HG02763 (cell line): ENCODE measurements around the gene ZFP69.
A peak's percentile ranks its signal among the peaks of the same experiment; 100 is the strongest.

Experiments used
- ATAC-seq: cut with Tn5 transposase; IDR thresholded peaks from one replicate; pipeline ENCODE4 v1.9.1; 2021; ENCODE audit warnings: mild to moderate bottlenecking, moderate library complexity; ENCODE audit not compliant: unreplicated experiment

Gene ZFP69

DNA sequence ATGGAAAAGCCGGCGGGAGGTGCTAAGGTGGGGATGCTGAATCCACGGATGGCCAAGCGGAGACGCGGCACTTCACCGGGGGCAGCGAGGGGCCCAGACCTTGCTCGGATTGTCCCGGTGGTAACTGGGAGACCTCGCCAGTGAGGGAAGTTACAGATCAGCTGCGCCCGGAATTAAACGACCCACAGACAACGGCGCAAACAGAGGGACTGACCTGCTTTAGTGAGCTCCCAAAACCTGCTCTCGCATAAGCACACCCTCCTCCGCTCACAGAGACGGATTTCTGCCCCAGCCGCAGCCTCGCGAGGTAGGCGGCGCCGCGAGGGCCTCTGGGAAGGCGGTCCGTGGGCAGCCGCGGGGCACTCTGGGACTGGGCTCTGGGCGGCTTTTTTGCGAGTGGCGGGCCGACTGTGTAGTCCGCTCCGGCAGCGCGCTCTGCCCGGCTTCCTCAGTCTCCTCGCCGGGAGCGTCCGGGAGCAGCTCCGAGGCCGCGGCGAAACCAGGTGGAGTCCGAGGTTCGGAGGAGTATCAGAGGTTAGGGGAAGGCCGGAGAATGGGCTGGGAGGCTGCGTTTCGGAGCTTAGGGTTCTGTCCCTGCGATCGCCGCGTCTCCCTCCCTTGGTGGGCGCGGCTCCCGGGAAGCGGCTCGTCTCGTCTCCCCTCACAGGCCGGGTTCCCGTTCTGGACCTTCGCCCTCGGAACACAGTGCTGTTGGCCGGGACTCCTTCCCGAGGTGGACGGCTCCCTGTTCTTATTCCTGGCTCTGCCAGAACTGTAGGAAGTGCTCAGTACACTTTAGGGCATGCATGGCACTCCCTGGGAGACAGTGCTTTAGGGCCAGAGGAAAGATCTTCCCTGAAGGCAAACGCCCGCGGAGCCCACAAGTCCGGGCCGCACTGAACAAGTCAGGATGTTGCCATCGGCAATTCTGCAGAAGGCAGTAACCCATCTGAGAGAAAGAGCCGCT lies 31.6 kb downstream of the ZFP69 start, which contains the start of gene EXO5:
TSS of gene EXO5 (plus strand) at position 393 of the 967 bp plus-strand sequence. CDS start 5,778 bp downstream, outside the sequence.
- peak; percentile 76 for ATAC-seq

DNA sequence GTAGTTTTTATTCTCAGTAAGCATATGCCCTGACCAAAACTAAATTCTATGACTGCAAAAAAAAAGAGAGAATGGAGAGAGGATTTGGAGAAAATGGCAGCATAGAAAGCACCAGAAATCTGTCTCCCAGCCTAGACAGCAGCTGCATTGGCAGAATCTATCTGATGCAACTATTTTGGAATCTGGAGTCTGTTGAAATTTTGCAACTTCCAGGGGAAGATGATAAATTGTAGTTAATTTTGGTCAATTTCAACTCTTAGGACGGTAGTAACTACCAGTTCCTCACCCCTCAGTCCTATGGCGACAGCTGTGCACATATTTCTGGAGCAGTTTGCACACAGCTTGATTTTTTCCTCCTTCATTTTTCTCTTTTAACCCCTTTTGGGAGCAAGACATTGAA lies 42.4 kb downstream of the ZFP69 start:
- ATAC-seq = no peak

DNA sequence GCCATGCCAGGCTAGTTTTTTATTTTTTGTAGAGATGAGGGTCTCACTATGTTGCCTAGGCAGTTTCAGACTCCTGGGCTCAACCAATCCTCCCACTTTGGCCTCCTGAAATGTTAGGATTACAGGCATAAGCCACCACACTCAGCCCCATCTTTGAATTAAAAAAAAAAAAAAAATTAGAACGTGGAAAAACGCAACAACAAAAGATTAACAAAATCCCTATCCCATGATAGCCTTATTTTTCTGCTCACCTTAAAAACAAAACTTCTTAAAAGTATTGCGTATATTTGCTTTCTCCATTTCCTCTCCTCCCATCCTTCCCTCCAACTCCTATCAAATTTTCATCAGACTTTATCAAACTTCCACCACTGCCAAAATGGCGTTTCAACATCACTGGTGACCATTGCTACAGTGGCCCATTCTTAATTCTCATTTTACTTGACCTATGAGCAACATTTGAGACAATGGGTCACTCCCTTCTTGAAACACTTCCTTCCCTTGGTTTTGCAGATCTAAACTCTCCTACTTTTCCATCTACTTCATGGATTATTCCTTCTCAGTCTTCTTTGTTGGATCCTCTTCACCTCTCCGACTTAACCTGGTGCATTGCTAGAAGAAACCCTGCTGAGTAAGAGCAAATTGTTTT lies 53.8 kb downstream of the ZFP69 start:
- ATAC-seq = no peak

DNA sequence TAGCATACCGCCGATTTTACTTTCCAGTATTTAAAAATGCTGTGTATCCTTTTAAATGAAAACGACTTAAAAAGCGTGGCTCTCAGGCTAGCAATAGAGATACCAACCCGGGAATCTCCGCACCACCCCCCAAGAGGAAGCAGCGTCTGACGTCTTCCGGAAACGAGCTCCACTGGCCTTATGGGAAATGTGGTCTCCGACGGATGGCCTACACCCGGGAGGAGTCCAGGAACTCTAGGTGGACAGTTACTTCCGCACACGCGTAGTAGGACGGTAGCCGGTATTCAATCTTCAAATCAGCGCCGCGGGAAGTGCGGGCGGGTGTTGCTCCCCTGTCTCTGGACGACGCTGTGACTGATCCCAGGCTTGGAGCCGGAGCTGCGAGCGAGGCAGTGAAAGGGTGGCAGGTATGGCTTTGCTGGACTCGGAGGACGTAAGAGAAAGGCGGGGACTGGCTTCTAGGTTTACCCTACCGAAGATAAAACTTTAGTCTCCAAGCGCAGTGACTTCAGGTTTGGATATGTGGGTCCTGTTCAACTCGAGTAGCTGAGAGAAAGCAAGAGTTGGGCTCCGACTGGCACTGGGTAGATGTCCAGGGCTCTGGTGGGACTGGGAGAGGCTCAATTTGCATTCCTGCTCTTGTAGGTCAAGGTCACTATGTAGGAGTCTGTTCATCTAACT lies 54.4 kb downstream of the ZFP69 start, which contains the start of gene ZNF684:
TSS of gene ZNF684 (plus strand) at position 257 of the 681 bp plus-strand sequence. CDS start 1,530 bp downstream, outside the sequence.
- ATAC-seq = peak; percentile 93

DNA sequence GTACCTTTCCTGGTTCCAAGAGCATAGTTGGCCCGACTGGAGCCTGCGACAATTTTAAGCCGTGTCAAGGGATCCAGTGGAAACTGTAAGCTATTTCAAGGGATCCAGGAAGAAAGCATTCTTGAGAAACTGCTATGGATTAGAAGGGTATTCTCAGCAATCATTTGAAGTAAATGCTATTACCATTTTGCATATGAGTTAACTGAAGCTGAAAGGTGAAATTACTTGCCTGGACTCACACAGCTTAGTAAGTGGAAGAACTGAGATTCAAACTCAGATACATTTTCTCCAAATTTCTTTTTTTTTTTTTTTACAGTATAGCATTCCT lies 54.9 kb downstream of the ZFP69 start:
- ATAC-seq = no peak

DNA sequence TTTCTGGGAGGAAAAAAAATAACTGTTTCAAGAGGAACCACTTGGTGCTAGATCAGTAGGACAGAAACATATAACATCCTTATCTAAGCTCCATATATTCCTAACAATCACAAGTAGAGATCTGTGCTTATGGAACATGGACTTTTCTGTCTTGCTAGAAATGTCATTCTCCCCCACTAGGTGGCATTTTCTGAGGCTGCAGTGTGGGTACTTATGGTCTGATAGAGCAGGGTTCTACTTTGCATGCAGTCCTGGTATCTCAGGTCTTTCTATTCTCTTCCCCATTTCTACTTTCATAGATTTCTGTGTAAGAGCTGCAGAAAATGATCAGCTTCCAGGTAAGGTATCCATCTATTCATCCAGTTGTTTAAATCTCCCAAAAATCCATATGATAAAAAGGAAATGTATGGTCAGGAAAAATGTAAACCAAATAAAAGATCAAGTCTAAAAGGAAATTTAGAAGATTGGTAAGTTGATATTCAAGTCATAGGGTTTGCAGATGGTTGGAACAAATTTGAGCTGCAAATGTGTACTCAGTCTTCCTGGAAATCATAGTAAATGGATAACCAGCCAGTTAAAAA lies 55.8 kb downstream of the ZFP69 start:
- ATAC-seq = no peak

DNA sequence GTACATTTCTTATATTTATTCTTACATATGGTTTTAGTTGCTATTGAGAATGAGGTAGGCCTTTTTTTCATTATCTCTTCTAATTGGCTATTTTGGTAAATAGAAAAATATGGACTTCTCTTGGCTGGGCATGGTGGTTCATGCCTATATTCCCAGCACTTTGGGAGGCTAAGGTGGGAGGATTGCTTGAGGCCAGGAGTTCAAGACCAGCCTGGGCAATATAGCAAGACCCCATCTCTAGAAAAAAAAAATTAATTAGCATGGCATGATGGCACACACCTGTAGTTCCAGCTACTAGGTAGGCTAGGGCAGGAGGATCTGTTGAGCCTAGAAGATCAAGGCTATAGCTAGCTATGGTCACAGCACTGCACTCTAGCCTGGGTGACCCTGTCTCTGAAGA lies 57.5 kb downstream of the ZFP69 start:
- no peak for ATAC-seq

DNA sequence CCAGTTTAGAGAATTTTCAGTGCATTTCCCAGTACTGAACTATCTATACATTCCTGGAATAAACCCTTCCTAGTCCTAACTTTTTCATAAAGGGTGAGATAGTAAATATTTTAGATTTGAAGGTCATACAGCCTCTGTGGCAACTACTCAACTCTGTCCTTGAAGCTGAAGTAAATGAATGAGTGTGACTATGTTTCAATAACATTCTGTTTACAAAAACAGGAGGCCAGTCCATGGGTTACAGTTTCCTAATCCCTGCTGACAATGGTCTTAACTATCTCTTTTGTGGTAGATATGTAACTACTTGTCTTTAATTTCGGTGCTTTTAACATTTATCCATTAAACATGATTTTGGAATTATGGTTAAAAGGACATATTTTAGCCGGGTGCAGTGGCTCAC lies 58.6 kb downstream of the ZFP69 start:
- no peak for ATAC-seq

DNA sequence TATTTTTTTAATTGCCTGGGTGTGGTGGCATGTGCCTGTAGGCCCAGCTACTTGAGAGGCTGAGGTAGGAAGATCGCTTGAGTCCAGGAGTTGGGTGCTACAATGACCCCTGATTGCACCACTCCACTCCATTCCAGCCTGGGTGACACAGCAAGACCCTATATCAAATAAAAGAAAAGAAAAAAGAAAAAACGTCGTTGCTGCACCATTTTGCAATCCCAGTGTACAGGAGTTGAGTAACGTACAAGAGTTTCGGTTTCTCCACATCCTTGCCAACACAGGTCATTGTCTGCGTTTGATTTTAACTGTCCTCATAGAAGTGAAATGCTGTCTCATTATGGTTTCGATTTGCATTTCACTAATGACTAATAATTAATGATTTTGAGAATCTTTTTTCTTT lies 62.2 kb downstream of the ZFP69 start:
- no peak for ATAC-seq
